ENCODE results near the gene BLCAP.
"Not testable (repeated sequence)": the region's sequence is repeated elsewhere in the genome, so short reads cannot be mapped to it uniquely, and the experiment has no call there.

BLCAP gene

GRCh38 chr20:37474386-37474785 lies 53.3 kb downstream of the BLCAP start:
- no peak for ATAC-seq
- TF ChIP-seq BACH2 (CRISPR knock-in tag; IDR thresholded peaks at IDR 0.05; ENCODE audit: borderline replicate concordance) (no peak), ZC3H10 (CRISPR knock-in tag; IDR thresholded peaks at IDR 0.05) (no peak), PPARA (CRISPR knock-in tag; IDR thresholded peaks at IDR 0.05; ENCODE audit: borderline replicate concordance) (no peak), ZFP3 (CRISPR knock-in tag; IDR thresholded peaks at IDR 0.05) (no peak), GLIS3 (CRISPR knock-in tag; IDR thresholded peaks at IDR 0.05) (no peak), CSRNP3 (CRISPR knock-in tag; IDR thresholded peaks at IDR 0.05) (no peak)

GRCh38 chr20:37473249-37474000 lies 54.3 kb downstream of the BLCAP start:
- no peak for ATAC-seq
- TF ChIP-seq GLIS3 (CRISPR knock-in tag; IDR thresholded peaks at IDR 0.05) (no peak), CREB5 (CRISPR knock-in tag; IDR thresholded peaks at IDR 0.05; ENCODE audit: low read depth) (no peak), ZNF8 (CRISPR knock-in tag; IDR thresholded peaks at IDR 0.05) (no peak), CSRNP3 (CRISPR knock-in tag; IDR thresholded peaks at IDR 0.05) (no peak), PPARA (CRISPR knock-in tag; IDR thresholded peaks at IDR 0.05; ENCODE audit: borderline replicate concordance) (no peak), TSHZ2 (CRISPR knock-in tag; IDR thresholded peaks at IDR 0.05) (no peak)

- ATAC-seq: not testable (repeated sequence)
Measured at GRCh38 chr20:37472435-37472834, 55.2 kb downstream of the BLCAP start.

- TF ChIP-seq ZNF8 (CRISPR knock-in tag; IDR thresholded peaks at IDR 0.05) (no peak), CSRNP3 (CRISPR knock-in tag; IDR thresholded peaks at IDR 0.05) (no peak), CREB5 (CRISPR knock-in tag; IDR thresholded peaks at IDR 0.05; ENCODE audit: low read depth) (no peak), ZFP3 (CRISPR knock-in tag; IDR thresholded peaks at IDR 0.05) (no peak), OSR1 (CRISPR knock-in tag; IDR thresholded peaks at IDR 0.05) (no peak), BACH2 (CRISPR knock-in tag; IDR thresholded peaks at IDR 0.05; ENCODE audit: borderline replicate concordance) (no peak), PPARA (CRISPR knock-in tag; IDR thresholded peaks at IDR 0.05; ENCODE audit: borderline replicate concordance) (no peak), ISL1 (CRISPR knock-in tag; IDR thresholded peaks at IDR 0.05) (no peak), POU6F1 (CRISPR knock-in tag; IDR thresholded peaks at IDR 0.05; ENCODE audit: borderline replicate concordance, low read depth) (no peak), CSDC2 (CRISPR knock-in tag; IDR thresholded peaks at IDR 0.05) (no peak), TOX (CRISPR knock-in tag; IDR thresholded peaks at IDR 0.05; ENCODE audit: borderline replicate concordance) (no peak), ARNTL (CRISPR knock-in tag; IDR thresholded peaks at IDR 0.05; ENCODE audit: borderline replicate concordance, low read depth) (no peak), ZNF565 (CRISPR knock-in tag; conservative IDR thresholded peaks at IDR 0.05; ENCODE audit: low read depth) (no peak), PATZ1 (CRISPR knock-in tag; IDR thresholded peaks at IDR 0.05; ENCODE audit: borderline replicate concordance) (no peak), ZFP30 (CRISPR knock-in tag; IDR thresholded peaks at IDR 0.05) (no peak)
- no peak for ATAC-seq
Measured at GRCh38 chr20:37471741-37472235, 55.9 kb downstream of the BLCAP start.

- not testable (repeated sequence) for ATAC-seq
Measured at GRCh38 chr20:37470190-37470589, 57.5 kb downstream of the BLCAP start.

Measured in SK-N-SH treated with all-trans-retinoic acid at 6 μM for 48 hours (cell line).